Stimulated activated CD8-positive, alpha-beta memory T cell treated with anti-CD3 and anti-CD28 coated beads, Interleukin-4, amount 100 ng/mL, for 4 hours (primary cell): ENCODE results near the gene CACNA1I.

Experiments used
- DNase-seq, 2 donors: peaks; one replicate each; pipeline ENCODE4 v3.0.0-alpha.2; 2020; ENCODE audit warnings: low read depth in 2 of 2, low spot score in 1 of 2

Gene CACNA1I

DNA sequence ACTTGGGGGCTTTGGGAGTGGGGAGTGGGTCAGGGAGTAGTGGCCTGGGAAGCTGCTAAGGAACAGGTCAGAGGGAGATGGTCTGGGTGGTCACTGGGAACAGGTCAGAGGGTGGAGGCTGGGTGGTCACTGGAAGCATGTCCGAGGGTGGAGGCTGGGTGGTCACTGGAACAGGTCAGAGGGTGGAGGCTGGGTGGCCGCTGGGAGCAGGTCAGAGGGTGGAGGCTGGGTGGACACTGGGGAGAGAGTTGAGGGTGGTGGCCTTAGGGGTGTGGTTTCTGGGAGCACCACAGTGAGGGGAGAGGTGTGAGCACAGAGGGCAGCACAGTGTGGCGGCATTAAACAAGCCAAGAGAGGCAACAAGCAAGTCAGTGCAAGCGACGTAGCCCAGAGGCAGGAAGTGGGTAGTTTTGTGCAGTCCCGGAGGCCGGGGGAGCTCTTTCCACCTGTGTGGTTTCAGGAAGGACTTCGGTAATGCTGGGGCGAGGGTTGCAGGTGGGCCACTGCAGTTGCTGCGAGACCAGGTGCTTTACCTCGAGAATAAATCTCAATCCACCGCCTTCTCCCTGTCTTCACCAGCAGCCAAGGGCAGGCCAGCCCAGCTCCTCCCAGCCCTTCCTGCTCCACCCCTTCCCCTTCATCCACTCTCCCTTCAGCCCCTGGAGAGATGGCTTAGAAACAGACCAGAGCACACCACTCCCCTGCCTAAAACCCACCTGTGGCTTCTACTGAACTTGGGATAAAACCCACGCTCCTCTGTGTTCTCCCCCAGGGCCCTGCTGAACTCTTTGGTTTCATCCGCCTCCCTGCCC, 3.2 kb upstream of the CACNA1I start:
- DNase-seq = peak in 1 of 2 donors; percentile 4

DNA sequence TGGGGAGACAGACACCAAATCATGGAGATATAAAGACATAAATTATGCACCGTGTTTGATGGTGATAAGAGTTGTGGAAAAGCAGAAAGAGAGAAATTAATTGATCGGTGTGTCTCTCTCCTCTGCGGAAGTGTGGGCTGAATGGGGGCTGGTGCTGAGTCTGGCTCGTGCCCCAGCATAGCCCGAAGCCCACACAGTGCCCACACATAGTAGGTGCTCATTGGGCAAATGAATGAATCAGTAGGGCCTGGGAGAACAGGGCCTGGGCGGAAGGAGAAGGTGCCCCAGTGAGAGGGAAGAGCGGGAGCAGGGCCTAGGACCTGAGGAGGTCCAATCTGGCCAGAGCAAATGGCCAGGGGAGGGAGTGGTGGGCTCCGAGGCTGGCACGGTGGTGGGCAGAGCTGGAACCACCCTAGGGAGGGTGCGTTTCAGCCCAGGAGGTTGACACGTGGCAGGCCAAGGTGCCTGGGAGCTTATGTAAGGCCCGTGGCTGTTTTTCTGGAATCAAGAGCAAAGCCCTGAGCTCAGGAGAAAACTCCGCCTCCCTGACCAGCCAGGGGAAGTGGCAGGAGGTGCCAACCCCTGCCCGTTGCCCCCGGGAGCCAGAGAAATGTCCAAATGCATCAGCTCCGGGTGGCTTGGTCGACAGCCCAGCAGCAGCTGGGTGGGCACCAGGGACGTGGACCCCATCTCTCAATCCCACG, 2.1 kb upstream of the CACNA1I start:
- no peak for DNase-seq

DNA sequence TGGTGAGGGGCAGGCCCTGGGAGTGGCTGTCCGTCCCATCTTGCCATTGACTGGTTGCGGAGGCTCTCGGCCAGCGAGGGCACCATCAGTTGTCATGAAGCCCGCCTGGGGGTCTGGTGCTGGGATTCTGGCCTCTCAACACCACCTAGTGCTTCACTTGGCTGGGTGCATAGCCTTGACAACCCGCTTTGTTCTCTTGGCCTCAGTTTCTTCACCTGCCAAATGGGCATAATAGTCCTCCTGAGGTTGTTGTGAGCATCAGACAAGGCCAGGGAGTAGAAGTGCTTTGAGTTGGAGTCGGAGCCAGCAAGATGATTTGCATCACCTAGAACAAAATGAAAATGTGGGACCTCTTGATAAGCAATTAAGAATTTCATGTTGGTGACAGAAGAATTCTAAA, 1.5 kb upstream of the CACNA1I start:
- no peak for DNase-seq

DNA sequence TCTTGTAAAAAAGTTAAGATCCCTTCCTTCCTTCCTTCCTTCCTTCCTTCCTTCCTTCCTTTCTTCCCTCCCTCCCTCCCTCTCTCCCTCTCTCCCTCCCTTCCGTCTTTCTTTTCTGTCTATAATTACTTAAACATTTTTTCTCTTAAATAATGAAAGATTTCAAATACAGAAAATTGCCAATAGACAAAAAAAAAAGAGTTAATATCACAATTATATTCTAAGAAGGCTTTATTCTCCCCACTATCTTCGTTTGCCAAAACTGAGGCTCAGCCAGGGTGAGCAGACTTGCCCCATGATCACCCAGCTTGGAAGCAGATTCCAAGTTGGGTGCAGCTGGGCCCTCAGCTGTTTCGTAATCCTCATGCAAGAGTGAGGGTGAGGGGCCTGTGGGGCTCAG, 327 bp upstream of the CACNA1I start:
- DNase-seq = no peak

DNA sequence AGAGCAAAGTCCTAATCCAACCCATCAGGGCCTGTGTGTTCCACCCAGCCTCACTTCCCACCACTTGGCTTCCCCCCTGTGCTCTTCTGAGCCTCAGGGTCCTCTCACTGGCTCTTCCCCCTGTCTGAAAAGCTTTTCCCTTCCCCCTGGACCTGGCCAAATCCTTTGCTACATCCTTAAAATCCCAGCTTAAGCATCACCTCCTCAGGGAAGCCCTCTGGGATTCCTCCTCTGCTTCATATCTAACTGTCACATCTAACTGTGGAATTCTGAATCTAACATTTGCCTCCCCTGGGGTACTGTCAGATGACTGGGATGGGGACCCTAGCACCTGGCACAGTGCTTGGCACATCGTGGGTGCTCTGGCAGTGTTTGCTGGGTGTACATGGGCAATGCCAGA, 985 bp downstream of the CACNA1I start:
- no peak for DNase-seq

DNA sequence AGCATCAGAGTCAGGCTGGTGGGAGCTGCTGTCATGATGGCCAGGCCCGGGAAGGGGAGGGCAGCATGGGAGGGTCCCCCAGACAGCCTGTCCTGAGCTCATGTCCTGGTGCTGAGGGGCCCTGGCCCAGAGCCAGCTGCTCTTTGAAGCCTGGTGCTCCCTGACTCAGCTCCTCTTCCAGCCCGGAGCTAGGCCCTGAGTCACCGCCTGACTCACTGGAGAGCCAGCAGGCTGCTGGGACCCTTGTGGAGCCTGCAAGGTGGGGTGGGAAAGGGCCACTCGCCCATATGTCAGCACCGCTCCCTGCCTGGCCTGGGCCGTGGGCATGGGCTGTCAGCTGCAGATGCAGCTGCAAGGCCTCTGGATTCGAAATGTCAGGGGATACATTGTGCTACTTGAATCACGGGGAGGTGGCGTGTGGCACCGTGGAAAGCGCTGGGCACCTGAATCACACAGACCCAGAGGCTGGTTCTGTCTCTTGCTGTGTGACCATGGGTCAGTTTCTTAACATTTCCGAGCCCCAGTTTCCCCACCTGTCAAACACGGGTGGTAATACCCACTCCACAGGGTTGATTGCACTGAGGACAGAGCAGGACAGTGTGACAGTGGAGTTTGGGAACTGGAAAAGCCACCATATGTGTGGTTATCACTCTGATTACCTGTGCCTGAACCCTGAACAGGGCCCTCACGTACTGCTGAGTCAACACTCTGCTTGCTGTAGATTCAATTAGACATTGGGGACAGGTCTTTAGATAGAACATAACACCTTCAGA, 4.4 kb downstream of the CACNA1I start:
- DNase-seq = no peak

DNA sequence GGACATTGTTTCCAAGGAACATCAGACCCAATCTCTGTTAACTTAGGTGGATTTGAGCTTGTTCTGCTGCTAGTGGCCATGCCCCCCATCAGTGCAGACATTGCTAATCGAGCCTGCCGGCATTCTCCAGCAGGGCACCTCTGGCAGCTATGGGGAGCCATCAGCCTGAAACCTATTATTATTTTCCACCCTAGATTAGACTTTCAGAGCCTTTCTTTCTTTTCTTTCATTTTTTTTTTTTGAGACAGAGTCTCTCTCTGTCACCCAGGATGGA, 4.9 kb downstream of the CACNA1I start:
- no peak for DNase-seq

DNA sequence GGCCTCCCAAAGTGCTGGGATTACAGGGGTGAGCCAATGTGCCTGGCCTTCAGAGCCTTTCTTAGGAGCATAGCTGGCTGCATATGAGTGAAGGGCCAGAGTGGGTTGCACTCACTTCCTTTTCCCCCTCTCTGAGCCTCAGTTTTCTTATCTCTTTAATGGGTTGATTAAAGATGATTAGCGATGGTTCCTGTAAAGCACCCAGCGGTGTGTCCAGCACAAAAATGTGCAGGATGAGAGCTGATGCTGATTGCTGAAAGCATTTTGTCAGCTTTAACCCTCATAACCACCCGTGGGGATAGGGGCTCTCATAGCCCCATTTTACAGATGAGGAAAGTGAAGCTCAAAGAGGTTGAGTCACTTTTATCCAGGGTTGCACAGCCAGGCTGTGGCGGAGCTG, 5.5 kb downstream of the CACNA1I start:
- DNase-seq = no peak

DNA sequence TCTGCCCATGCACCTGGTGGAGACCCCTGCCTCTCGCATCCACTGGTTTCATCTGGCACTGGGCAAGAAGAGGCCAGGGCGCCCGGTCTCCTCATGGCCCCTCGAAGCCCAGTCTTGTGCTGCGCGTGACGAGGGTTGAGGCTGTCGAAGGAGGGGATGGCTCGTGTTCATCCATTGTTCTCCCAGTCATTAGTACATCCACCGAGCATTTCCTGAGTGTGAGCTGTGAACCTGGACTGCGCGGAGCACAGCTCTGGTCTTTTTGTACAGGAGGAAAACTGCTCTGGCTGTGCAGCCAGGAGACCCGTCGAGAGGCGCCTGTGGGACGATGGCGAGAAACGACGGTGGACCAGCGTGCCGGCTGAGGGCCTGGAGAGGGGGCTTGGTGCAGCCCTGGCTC, 6.8 kb downstream of the CACNA1I start:
- DNase-seq = no peak

DNA sequence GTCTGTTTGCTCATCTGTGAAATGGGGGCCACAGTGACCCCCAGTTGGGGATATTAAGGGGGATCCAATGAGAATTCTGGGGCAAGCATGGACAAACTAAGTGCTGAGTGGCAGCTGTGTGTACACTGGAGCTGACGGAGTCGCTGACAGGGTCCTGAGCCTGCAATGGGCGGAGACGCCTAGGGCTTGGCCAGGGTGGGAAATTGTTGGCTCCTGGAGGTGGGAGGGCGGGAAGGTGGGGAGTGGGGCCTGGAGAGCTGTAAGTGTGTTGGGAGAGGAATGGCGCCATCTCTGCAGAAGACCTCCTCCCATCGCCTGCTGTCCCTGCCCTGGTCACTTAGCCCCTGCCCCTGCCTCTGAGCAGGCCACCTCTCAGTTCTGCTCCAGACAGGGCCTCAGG, 7.3 kb downstream of the CACNA1I start:
- DNase-seq = no peak

DNA sequence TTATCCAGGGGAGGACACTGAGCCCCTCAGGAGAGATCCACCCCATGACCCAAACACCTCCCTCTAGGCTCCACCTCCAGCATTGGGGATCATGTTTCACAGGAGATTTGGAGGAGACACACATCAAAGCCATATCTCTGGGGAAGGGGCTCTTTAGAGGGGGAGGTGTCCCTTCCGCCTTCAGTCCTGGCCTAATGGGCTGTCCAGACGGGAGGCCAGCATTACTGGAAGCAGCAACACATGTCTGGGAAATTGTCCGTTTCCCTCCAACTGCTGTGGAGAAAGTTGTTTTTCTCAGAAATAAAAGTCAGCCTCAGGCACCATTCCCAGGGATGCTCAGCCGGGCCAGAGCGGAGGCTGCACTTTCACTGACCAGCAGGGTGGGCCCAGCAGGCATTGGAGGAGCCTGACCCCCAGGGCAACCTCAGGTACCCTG, 9.5 kb downstream of the CACNA1I start:
- no peak for DNase-seq

DNA sequence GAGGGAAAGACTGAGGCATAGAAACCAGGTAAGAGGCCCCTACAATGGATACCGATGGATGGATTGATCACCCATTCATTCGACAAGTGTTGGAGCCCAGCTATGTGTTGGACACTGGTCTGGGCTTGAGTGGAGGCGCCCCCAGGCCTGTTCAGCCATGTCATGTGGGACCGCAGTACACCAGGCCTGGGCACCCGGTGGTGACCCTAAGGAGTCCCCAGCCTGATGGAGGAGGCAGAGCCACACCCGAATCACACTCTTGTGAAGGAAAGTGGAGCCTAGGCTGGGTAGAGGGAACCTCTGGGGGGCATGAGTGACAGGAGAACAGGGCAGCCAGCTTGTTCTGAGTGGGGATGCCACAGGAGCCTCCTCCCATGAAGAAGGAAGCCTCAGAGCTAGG, 10.2 kb downstream of the CACNA1I start:
- DNase-seq = no peak

DNA sequence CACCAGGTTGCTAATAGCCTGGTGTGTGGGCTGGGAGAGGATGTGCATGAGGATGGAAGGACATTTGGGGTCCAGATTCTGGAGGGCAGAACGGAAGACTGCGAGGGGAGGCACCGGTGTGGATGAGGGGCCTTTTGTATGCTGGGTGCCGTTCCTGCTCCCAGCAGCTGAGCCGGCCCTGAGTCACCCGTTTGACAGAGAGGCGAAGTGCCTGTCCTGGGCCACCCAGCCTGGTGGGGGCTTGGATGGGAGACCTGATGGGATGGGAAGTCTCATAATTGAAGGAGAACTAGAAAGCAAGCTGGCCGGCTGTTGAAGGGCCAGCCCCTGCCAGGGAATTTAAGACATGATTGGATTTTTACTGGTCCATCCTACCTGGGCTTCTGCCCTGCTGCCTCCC, 10.8 kb downstream of the CACNA1I start:
- no peak for DNase-seq

DNA sequence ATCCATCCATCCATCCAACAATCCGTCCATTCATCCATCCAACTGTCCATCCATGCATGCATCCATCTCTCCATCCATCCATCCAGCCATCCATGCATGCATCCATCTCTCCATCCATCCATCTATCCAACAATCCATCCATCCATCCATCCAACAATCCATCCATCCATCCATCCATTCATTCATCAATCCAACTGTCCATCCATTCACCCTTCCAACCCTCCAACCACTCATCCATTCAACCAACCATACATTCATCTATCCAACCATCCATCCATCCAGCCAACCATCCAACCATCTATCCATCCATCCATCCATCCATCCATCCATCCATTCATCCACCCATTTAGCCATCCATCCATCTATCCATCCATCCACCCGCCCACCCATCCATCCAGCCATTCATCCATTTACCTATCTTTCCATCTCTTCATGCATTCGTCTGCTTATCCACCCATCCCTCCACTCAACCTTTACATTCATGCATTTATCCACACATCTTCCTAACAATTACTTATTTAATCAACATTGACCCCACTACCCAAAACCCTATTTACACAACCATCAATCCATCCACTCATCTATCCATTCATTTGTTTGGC, 12.6 kb downstream of the CACNA1I start:
- no peak for DNase-seq

DNA sequence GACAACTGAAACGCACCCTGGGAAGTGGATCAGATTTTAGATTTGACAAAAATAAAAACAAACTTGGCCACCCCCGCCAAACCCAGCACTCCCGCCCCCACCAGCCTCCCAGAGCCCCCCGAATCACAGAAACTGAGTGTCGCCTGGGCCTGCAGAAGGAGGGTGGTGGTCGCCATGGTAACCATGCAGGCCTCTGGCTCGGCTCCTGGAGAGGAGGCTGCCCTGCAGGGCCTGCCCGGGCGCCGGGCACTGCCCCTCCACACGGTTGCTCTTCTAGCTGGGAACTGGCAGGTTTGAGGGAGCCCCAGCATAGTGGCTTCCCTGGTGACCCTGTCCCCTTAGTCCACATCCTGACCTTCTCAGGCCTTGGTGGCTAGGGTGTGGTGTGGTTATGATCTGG, 19.3 kb downstream of the CACNA1I start:
- DNase-seq = no peak

DNA sequence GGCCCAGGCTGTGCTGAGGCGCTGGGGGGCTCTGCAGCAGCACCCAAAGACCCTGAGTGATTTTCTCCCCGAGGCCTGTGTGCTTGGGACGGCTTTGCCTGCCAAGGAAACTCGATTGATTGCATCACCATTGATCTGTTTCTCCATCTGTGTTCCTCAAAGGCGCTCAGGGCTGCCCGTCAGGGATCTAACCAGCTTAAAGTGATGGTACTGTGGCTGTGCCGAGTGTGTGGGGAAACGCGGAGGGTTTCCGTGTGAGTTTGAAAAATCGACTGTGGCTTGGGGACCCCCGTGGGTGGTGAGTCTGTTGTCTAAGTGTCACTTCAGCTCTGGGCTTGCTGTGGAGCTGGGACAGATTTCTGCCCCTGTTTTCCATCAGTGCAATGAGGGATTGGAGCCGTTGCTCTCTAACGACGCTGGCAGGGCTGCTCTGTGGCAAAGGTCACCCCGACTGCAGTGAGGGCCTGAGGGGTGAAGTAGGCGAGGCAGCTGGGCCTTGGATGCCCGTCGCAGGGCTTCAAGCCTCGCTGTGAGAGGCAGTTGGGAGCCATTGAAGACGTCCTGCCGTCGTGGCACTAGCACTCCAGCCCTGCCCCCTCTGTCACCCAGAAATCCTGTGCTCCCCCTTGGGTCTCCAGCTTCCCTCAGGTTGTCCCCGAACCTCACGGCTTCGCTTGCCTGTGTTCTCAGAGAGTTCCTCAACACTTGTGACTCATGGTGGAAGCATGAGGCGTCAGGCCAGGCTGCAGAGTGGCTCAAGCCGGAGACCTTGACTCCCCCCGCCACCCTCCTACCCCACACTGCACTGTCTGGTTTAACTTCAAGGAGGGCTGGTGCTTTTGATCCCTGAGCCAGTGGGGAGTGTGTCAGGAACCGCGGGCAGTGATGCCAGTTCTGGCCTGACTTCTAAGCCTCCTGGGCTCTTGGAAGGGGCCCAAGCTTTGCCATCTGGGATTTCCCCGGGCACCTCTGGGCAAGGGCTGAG, 21.8 kb downstream of the CACNA1I start:
- no peak for DNase-seq

DNA sequence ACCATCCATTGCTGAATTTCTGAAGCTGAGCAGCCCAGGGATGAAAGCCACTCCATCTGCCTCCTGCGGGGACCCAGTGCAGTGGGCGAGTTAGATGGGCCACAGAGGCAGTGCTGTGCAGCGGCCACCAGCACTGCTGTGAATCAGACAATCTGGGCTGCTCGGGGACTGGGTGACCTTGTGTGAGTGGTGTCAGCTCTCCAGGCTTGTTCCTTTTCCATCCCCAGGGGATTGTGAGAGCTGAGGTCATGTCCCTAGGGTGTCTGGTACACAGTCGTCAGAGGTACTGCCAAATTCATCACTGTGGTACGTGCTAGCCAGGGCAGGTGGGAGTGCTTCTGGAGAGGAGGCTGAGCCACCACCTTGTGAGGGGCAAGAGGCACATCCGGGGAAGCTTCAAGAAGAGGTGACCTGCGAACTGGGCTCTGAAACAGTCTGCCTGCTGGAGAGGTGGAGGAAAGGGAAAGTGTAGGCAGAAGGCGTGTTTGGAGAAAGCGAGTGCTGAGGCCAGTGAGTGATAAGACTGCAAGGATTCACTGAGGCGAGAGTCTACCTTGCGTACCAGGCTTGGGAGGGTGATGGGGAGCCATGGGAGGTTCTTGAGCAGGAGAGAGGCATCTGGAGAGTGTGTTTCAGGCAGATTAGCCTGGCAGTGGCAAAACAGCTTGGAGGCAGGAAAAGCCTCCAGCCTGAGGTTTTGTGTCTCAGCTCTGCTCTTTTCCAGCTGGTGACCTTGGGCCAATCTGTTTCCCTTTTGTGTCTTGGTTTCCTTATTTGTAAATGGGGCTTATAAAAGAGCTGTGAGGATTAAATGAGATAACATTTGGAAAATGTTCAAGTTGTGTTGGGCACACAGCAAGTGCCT, 22.7 kb downstream of the CACNA1I start:
- DNase-seq = no peak

DNA sequence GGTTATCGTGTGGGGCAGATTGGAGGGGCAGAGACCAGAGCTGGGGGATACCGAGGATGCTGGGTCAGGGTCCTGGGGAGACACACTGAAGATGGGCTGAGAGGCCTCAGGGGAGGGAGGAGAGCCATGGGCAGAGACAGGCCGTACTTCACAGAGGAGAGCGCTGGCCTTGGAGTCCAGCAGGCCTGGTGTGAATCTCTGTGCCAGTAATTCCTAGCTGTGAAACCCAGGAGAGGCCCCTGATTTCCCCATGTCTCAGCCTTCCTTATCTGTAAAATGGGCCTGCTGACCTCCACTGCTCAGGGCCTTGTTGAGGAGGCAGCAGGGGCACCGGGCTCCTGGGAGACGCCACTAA, 23.4 kb downstream of the CACNA1I start:
- no peak for DNase-seq

DNA sequence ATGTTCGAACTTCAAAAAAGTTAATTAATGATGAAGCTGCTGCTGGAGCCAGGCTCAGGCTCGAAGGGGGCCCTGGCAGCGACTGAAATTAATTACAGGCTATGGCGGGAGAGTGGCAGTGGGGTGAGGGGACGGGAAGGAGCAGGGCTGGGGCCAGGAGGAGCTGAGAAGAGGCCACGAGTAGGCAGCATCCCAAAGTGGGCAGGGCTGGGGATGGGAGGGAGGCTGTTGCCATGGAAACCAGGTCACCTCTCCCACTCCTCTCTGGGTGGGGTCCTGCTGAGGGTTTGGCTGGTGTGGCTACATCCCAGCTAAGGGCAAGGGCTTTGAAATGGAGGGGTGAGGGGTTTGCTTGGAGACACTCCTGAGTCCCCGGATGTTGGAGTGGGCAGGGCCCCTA, 23.9 kb downstream of the CACNA1I start:
- no peak for DNase-seq
